Measurements from ENCODE around the gene ANO10. TPM values are rescaled to one million over a fixed set of nuclear protein-coding genes. Genes with fewer than 3 reads are reported as not detected.

ANO10 gene
- total and polyA plus RNA-seq, 8 donors: 3.6 to 202 (median 12.5) TPM

- no peak overlapping the region for H3K4me3 ChIP-seq
- no peaks in the 10 kb centered on the region for H3K36me3 ChIP-seq
- H3K27me3 ChIP-seq: no peaks in the 10 kb centered on the region
- peaks cover 0 to 6% (median 0%) of the 10 kb centered on the region in 4 donors for H3K4me1 ChIP-seq
- DNase-seq: peak in 1 of 2 donors; percentile 75
- 73 to 88% (median 77%) methylated on average over 6 of the region's 6 CpGs for WGBS, 5 donors
- intact Hi-C loops (cut with DNase I; ENCODE audit: low total_unique reads): no loop called here
- peak overlapping the region in 4 of 5 donors; percentile 13 to 43 (median 34) for H3K27ac ChIP-seq
- H3K9me3 ChIP-seq: no peaks in the 10 kb centered on the region
- TF ChIP-seq CTCF (IDR thresholded peaks at IDR 0.05): no peak
- no peak for TF ChIP-seq EP300 (IDR thresholded peaks at IDR 0.05)
- TF ChIP-seq POLR2A (IDR thresholded peaks at IDR 0.05): no peak
- TF ChIP-seq POLR2AphosphoS5 (IDR thresholded peaks at IDR 0.05): no peak
Measured at GRCh38 chr3:43477600-43477999, 144.2 kb downstream of the ANO10 start.

DNA sequence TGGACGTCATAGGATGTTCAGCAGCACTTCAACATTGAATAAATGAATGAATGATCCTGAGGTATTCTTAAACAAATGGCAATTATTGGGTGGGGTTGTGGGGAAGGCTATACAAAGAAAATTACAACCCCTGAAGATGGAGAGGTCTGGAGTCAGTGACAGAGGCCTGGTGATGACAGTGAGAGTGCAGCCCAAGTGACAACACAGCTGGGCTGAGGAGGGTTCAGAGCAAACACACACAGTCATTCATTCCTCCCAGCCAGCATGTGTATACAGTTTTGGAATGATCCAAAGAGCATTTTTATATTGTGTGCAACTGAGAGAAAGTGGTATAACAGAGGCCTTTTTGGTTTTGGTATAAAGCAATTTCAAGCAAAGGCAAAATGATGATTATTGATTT is 148.1 kb downstream of the ANO10 start:
- no peaks in the 10 kb centered on the region for H3K27me3 ChIP-seq

GRCh38 chr3:43473244-43473643 is 148.6 kb downstream of the ANO10 start:
- intact Hi-C loops (cut with DNase I; ENCODE audit: low total_unique reads): no loop called here
- no peaks in the 10 kb centered on the region for H3K36me3 ChIP-seq
- H3K4me3 ChIP-seq: no peak overlapping the region
- no peaks in the 10 kb centered on the region for H3K9me3 ChIP-seq
- TF ChIP-seq CTCF (IDR thresholded peaks at IDR 0.05) (no peak), POLR2AphosphoS5 (IDR thresholded peaks at IDR 0.05) (no peak), POLR2A (IDR thresholded peaks at IDR 0.05) (no peak), EP300 (IDR thresholded peaks at IDR 0.05) (no peak)
- H3K4me1 ChIP-seq: peaks cover 0 to 5% (median 0%) of the 10 kb centered on the region in 4 donors
- no peak overlapping the region for H3K27ac ChIP-seq
- DNase-seq: no peak
- no peaks in the 10 kb centered on the region for H3K27me3 ChIP-seq
- WGBS, 5 donors: 90 to 96% (median 92%) methylated on average over 10 of the region's 10 CpGs

More for the DNA sequence above, 148.1 kb downstream of the ANO10 start:
- H3K27ac ChIP-seq: no peak overlapping the region
- H3K4me1 ChIP-seq: peaks cover 0 to 6% (median 0%) of the 10 kb centered on the region in 4 donors
- no peaks in the 10 kb centered on the region for H3K36me3 ChIP-seq
- no peak overlapping the region for H3K4me3 ChIP-seq
- TF ChIP-seq POLR2AphosphoS5 (IDR thresholded peaks at IDR 0.05) (no peak), POLR2A (IDR thresholded peaks at IDR 0.05) (no peak), CTCF (IDR thresholded peaks at IDR 0.05) (no peak), EP300 (IDR thresholded peaks at IDR 0.05) (no peak)
- no peaks in the 10 kb centered on the region for H3K9me3 ChIP-seq
- intact Hi-C loops (cut with DNase I; ENCODE audit: low total_unique reads): no loop called here
- no peak for DNase-seq
- 68 to 88% (median 83%) methylated on average over 1 of the region's 1 CpG for WGBS, 5 donors

GRCh38 chr3:43468133-43468532 is 153.7 kb downstream of the ANO10 start:
- Histone ChIP-seq H3K27me3 (no peaks in the 10 kb centered on the region), H3K36me3 (peaks cover 0 to 3% (median 0%) of the 10 kb centered on the region in 4 donors), H3K4me3 (no peak overlapping the region), H3K4me1 (no peaks in the 10 kb centered on the region), H3K27ac (no peak overlapping the region), H3K9me3 (no peaks in the 10 kb centered on the region)
- TF ChIP-seq EP300 (IDR thresholded peaks at IDR 0.05) (no peak), CTCF (IDR thresholded peaks at IDR 0.05) (no peak), POLR2A (IDR thresholded peaks at IDR 0.05) (no peak), POLR2AphosphoS5 (IDR thresholded peaks at IDR 0.05) (no peak)
- 69 to 89% (median 79%) methylated on average over 1 of the region's 1 CpG for WGBS, 5 donors
- DNase-seq: no peak
- intact Hi-C loops (cut with DNase I; ENCODE audit: low total_unique reads): no loop called here

Measured in stomach (tissue), 9 donors.